ENCODE measurements around the gene NCOA3. TPM values are rescaled to one million over a fixed set of nuclear protein-coding genes. Genes with fewer than 3 reads are reported as not detected.

NCOA3 gene
- total RNA-seq, 1 experiment from 2014 or later = 31.1 TPM

GRCh38 chr20:47642118-47642517 lies 140.4 kb downstream of the NCOA3 start:
- Histone ChIP-seq H3K9me3 (ENCODE audit: low read length) (no peaks in the 10 kb centered on the region), H2AFZ (ENCODE audit: low read length) (no peak overlapping the region), H3K27ac (ENCODE audit: low read length) (no peak overlapping the region), H3K36me3 (ENCODE audit: low read depth, low read length) (peaks cover 36% of the 10 kb centered on the region), H3K4me2 (ENCODE audit: low read length) (no peak overlapping the region), H3K79me2 (ENCODE audit: low read length) (no peaks in the 10 kb centered on the region), H3K27me3 (ENCODE audit: low read length) (no peaks in the 10 kb centered on the region), H3K4me3 (ENCODE audit: low read length) (no peak overlapping the region), H3K4me1 (ENCODE audit: insufficient read depth, low read length) (peaks cover 6% of the 10 kb centered on the region; the same call in 1 of the 2 replicates), H3F3A (ENCODE audit: low read length, unreplicated experiment) (no peaks in the 10 kb centered on the region), H4K20me1 (ENCODE audit: low read length) (no peaks in the 10 kb centered on the region), H3K9ac (ENCODE audit: low read length) (no peak overlapping the region), H3K9me2 (replicated peaks; ENCODE audit: low read length) (no peaks in the 10 kb centered on the region)
- TF ChIP-seq EZH2 (IDR thresholded peaks at IDR 0.05; ENCODE audit: low read length, unreplicated experiment) = no peak
- TF ChIP-seq CTCF (conservative IDR thresholded peaks at IDR 0.05; ENCODE audit: low read depth, low read length) = no peak
- TF ChIP-seq EZH2phosphoT487 (IDR thresholded peaks at IDR 0.05; ENCODE audit: borderline replicate concordance, low read length) = no peak
- intact Hi-C loops (cut with micrococcal nuclease) = no loop called here
- ChIA-PET CTCF (interaction anchor here (0.5 kb wide), 1 partner anchor 981 kb away, joined by 7 read pairs; no protein-coding TSS in a partner anchor), POLR2A (ENCODE audit: unreplicated experiment) (interaction anchor here (0.6 kb wide), 1 partner anchor 175 kb away, joined by 3 read pairs; no protein-coding TSS in a partner anchor)
- BruUV-seq (replicated peaks) = no TSS peak
- ATAC-seq (no peak), DNase-seq (no peak)

GRCh38 chr20:47642624-47643023 lies 140.9 kb downstream of the NCOA3 start:
- Histone ChIP-seq H3K4me2 (ENCODE audit: low read length) (no peak overlapping the region), H3K9ac (ENCODE audit: low read length) (no peak overlapping the region), H3K9me2 (replicated peaks; ENCODE audit: low read length) (no peaks in the 10 kb centered on the region), H3K79me2 (ENCODE audit: low read length) (no peaks in the 10 kb centered on the region), H2AFZ (ENCODE audit: low read length) (no peak overlapping the region), H3K36me3 (ENCODE audit: low read depth, low read length) (peaks cover 37% of the 10 kb centered on the region), H3K27ac (ENCODE audit: low read length) (no peak overlapping the region), H3K9me3 (ENCODE audit: low read length) (no peaks in the 10 kb centered on the region), H3K4me3 (ENCODE audit: low read length) (no peak overlapping the region), H3K4me1 (ENCODE audit: insufficient read depth, low read length) (peaks cover 6% of the 10 kb centered on the region; the same call in 1 of the 2 replicates), H3K27me3 (ENCODE audit: low read length) (no peaks in the 10 kb centered on the region), H3F3A (ENCODE audit: low read length, unreplicated experiment) (no peaks in the 10 kb centered on the region), H4K20me1 (ENCODE audit: low read length) (no peaks in the 10 kb centered on the region)
- TF ChIP-seq EZH2phosphoT487 (IDR thresholded peaks at IDR 0.05; ENCODE audit: borderline replicate concordance, low read length) (no peak), CTCF (conservative IDR thresholded peaks at IDR 0.05; ENCODE audit: low read depth, low read length) (no peak), EZH2 (IDR thresholded peaks at IDR 0.05; ENCODE audit: low read length, unreplicated experiment) (no peak)
- CTCF ChIA-PET = interaction anchor here (0.5 kb wide), 1 partner anchor 981 kb away, joined by 7 read pairs; no protein-coding TSS in a partner anchor
- DNase-seq = peak; percentile 37
- intact Hi-C loops (cut with micrococcal nuclease) = no loop called here
- no TSS peak for BruUV-seq (replicated peaks)
- POLR2A ChIA-PET (ENCODE audit: unreplicated experiment) = interaction anchor here (0.6 kb wide), 1 partner anchor 175 kb away, joined by 3 read pairs; no protein-coding TSS in a partner anchor
- peak; percentile 61 for ATAC-seq

GRCh38 chr20:47645632-47646031 lies 143.9 kb downstream of the NCOA3 start:
- Histone ChIP-seq H3K9me2 (replicated peaks; ENCODE audit: low read length) (no peaks in the 10 kb centered on the region), H4K20me1 (ENCODE audit: low read length) (no peaks in the 10 kb centered on the region), H3K4me2 (ENCODE audit: low read length) (no peak overlapping the region), H3K27me3 (ENCODE audit: low read length) (no peaks in the 10 kb centered on the region), H3K9me3 (ENCODE audit: low read length) (no peaks in the 10 kb centered on the region), H3K4me3 (ENCODE audit: low read length) (no peak overlapping the region), H2AFZ (ENCODE audit: low read length) (no peak overlapping the region), H3K36me3 (ENCODE audit: low read depth, low read length) (peaks cover 27% of the 10 kb centered on the region), H3K27ac (ENCODE audit: low read length) (no peak overlapping the region), H3K9ac (ENCODE audit: low read length) (no peak overlapping the region), H3K4me1 (ENCODE audit: insufficient read depth, low read length) (peaks cover 6% of the 10 kb centered on the region; the same call in 1 of the 2 replicates), H3K79me2 (ENCODE audit: low read length) (no peaks in the 10 kb centered on the region), H3F3A (ENCODE audit: low read length, unreplicated experiment) (no peaks in the 10 kb centered on the region)
- no peak for TF ChIP-seq EZH2phosphoT487 (IDR thresholded peaks at IDR 0.05; ENCODE audit: borderline replicate concordance, low read length)
- ChIA-PET POLR2A (ENCODE audit: unreplicated experiment) (no interaction called here), CTCF (no interaction called here)
- ATAC-seq (no peak), DNase-seq (no peak)
- intact Hi-C loops (cut with micrococcal nuclease) = no loop called here
- no TSS peak for BruUV-seq (replicated peaks)
